Smooth muscle cell (in vitro differentiated cells): ENCODE results near the gene PRR3. TPM values are rescaled to one million over a fixed set of nuclear protein-coding genes. Genes with fewer than 3 reads are reported as not detected.
"Not testable (repeated sequence)": the region's sequence is repeated elsewhere in the genome, so short reads cannot be mapped to it uniquely, and the experiment has no call there.

ENCODE experiments used
- DNase-seq: peaks from one replicate; lab custom pipeline; 2025; ENCODE audit not compliant: unreplicated experiment; lab: John Stamatoyannopoulos, UW
- H2AFZ ChIP-seq: fragments of 200-600 bp; sonication (generic); 2 replicates; pipeline ENCODE4 v1.6.0; 2016; ENCODE audit warnings: antibody characterized with exemption, low read depth, mild to moderate bottlenecking
- H3F3A ChIP-seq: fragments of 200-600 bp; sonication (generic); 2 replicates; pipeline ENCODE4 v1.6.0; 2017; ENCODE audit warnings: antibody characterized with exemption, low read depth
- H3K27ac ChIP-seq: fragments of 200-600 bp; sonication (generic); 2 replicates; pipeline ENCODE4 v1.5.1; 2016; ENCODE audit warnings: low read depth, mild to moderate bottlenecking
- H3K27me3 ChIP-seq: fragments of 200-600 bp; sonication (generic); 2 replicates; pipeline ENCODE4 v1.6.1; 2016; ENCODE audit warnings: low read depth, mild to moderate bottlenecking
- H3K36me3 ChIP-seq: fragments of 200-600 bp; sonication (generic); 2 replicates; pipeline ENCODE4 v1.5.1; 2016; ENCODE audit warnings: low read depth
- H3K4me1 ChIP-seq: fragments of 200-600 bp; sonication (generic); 2 replicates; pipeline ENCODE4 v1.5.1; 2016; ENCODE audit warnings: low read depth
- H3K4me2 ChIP-seq: fragments of 200-600 bp; sonication (generic); 2 replicates; pipeline ENCODE4 v1.6.0; 2016; ENCODE audit warnings: mild to moderate bottlenecking
- H3K4me3 ChIP-seq: fragments of 200-600 bp; sonication (generic); 2 replicates; pipeline ENCODE4 v1.5.1; 2016; ENCODE audit warnings: mild to moderate bottlenecking
- H3K79me2 ChIP-seq: fragments of 200-600 bp; sonication (generic); 2 replicates; pipeline ENCODE4 v1.6.0; 2016; ENCODE audit warnings: low read depth, mild to moderate bottlenecking
- H3K9ac ChIP-seq: fragments of 200-600 bp; sonication (generic); 2 replicates; pipeline ENCODE4 v1.6.0; 2016; ENCODE audit warnings: low read depth
- H3K9me3 ChIP-seq: fragments of 200-600 bp; sonication (generic); replicated peaks from 2 replicates; pipeline ENCODE4 v1.5.1; 2016; ENCODE audit warnings: low read depth
- H4K20me1 ChIP-seq: fragments of 200-600 bp; sonication (generic); 2 replicates; pipeline ENCODE4 v1.6.0; 2016; ENCODE audit warnings: low read depth
- WGBS: methylation state at CpG from one replicate; pipeline ENCODE4 v1.1.7; 2016; ENCODE audit warnings: low lambda C conversion rate; 5-methylcytosine and 5-hydroxymethylcytosine counted together
- polyA plus RNA-seq: library from polyadenylated mRNA; unstranded; fragments of >200 nt; fragmentation: Nextera tagmentation; extraction: Ambion mirVana; gene quantifications from 2 replicates; pipeline ENCODE4 v1.2.1, GENCODE V29; 2016
- total RNA-seq: library from RNA; depleted of rRNA; stranded (reverse); fragments of >200 nt; gene quantifications from 2 replicates; pipeline ENCODE4 v1.2.3, GENCODE V29; 2014
- TF ChIP-seq, protein P1 (sequence below): fragments of 200-600 bp; sonication (generic); IDR thresholded peaks from 2 replicates; pipeline ENCODE4 v1.5.1; 2017; ENCODE audit warnings: borderline replicate concordance, mild to moderate bottlenecking, antibody characterized with exemption; ENCODE audit not compliant: insufficient read depth, poor library complexity, severe bottlenecking

The PRR3 gene
- total and polyA plus RNA-seq, 2 experiments from 2014 or later: 13.1 to 29.4 TPM

- not testable (repeated sequence) for H3K9me3 ChIP-seq, H3K4me2 ChIP-seq, DNase-seq, H3K36me3 ChIP-seq, H3F3A ChIP-seq, H3K4me1 ChIP-seq, H4K20me1 ChIP-seq, H3K9ac ChIP-seq, H3K27me3 ChIP-seq, H3K79me2 ChIP-seq, H2AFZ ChIP-seq, H3K4me3 ChIP-seq
- peak overlapping the region; percentile 6 for H3K27ac ChIP-seq
- 83% methylated on average over 5 of the region's 5 CpGs for WGBS
Measured at GRCh38 chr6:30521952-30522351, 35.1 kb upstream of the PRR3 start.

GRCh38 chr6:30526444-30526843 is 30.7 kb upstream of the PRR3 start:
- H3K27me3 ChIP-seq, H3K79me2 ChIP-seq, H3K9me3 ChIP-seq, H4K20me1 ChIP-seq, H3K4me3 ChIP-seq, H3K4me2 ChIP-seq, H3K27ac ChIP-seq, H3K36me3 ChIP-seq, H3K4me1 ChIP-seq, DNase-seq, H3K9ac ChIP-seq, H2AFZ ChIP-seq, H3F3A ChIP-seq: not testable (repeated sequence)
- 92% methylated on average over 3 of the region's 3 CpGs for WGBS

DNA sequence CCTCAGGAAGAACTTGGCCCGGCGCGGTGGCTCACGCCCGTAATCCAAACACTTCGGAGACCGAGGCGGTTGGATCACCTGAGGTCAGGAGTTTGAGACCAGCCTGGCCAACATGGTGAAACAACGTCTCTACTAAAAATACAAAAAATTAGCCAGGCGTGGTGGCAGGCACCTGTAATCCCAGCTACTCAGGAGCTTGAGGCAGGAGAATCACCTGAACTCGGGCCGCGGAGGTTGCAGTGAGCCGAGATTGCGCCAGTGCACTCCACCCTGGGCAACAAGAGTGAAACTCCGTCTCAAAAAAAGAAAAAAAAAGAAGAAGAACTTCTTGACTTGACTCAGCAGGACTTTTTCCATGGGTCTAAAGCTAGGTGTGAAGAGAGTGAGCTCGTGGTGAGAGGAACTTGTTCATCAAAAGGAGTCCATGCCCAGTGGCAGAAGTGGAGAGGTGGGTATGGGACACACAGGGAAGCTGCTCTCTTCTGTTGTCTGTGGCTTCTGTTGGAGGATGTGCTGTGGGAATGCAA is 27.7 kb upstream of the PRR3 start:
- not testable (repeated sequence) for H2AFZ ChIP-seq, H3F3A ChIP-seq, H3K79me2 ChIP-seq, H3K9me3 ChIP-seq, H4K20me1 ChIP-seq, H3K4me2 ChIP-seq, H3K4me3 ChIP-seq, H3K36me3 ChIP-seq, H3K4me1 ChIP-seq, H3K27me3 ChIP-seq, H3K27ac ChIP-seq, H3K9ac ChIP-seq, DNase-seq
- WGBS: 90% methylated on average over 17 of the region's 17 CpGs

GRCh38 chr6:30530014-30530413 is 27.1 kb upstream of the PRR3 start:
- Histone ChIP-seq H3K9ac (no peak overlapping the region), H3K27ac (no peak overlapping the region)
- WGBS: 80% methylated on average over 2 of the region's 2 CpGs

GRCh38 chr6:30533460-30534294 is 23.4 kb upstream of the PRR3 start:
- H3K36me3 ChIP-seq: no peaks in the 10 kb centered on the region

More at GRCh38 chr6:30530014-30530413, 27.1 kb upstream of the PRR3 start:
- Histone ChIP-seq H3K27me3 (no peaks in the 10 kb centered on the region), H3K9me3 (no peaks in the 10 kb centered on the region), H4K20me1 (no peaks in the 10 kb centered on the region), H3K4me1 (no peaks in the 10 kb centered on the region), H3K36me3 (no peaks in the 10 kb centered on the region), H3F3A (no peaks in the 10 kb centered on the region), H2AFZ (no peak overlapping the region), H3K4me2 (no peak overlapping the region), H3K4me3 (no peak overlapping the region), H3K79me2 (no peaks in the 10 kb centered on the region)
- no peak for DNase-seq
- TF ChIP-seq, protein P1, sequence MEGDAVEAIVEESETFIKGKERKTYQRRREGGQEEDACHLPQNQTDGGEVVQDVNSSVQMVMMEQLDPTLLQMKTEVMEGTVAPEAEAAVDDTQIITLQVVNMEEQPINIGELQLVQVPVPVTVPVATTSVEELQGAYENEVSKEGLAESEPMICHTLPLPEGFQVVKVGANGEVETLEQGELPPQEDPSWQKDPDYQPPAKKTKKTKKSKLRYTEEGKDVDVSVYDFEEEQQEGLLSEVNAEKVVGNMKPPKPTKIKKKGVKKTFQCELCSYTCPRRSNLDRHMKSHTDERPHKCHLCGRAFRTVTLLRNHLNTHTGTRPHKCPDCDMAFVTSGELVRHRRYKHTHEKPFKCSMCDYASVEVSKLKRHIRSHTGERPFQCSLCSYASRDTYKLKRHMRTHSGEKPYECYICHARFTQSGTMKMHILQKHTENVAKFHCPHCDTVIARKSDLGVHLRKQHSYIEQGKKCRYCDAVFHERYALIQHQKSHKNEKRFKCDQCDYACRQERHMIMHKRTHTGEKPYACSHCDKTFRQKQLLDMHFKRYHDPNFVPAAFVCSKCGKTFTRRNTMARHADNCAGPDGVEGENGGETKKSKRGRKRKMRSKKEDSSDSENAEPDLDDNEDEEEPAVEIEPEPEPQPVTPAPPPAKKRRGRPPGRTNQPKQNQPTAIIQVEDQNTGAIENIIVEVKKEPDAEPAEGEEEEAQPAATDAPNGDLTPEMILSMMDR: no peak

More at GRCh38 chr6:30533460-30534294, 23.4 kb upstream of the PRR3 start:
- H3K79me2 ChIP-seq: no peaks in the 10 kb centered on the region
- H3F3A ChIP-seq: no peaks in the 10 kb centered on the region
- no peak overlapping the region for H3K9ac ChIP-seq
- H4K20me1 ChIP-seq: no peaks in the 10 kb centered on the region
- TF ChIP-seq, protein P1: no peak
- no peak overlapping the region for H3K4me2 ChIP-seq
- no peak overlapping the region for H3K27ac ChIP-seq
- WGBS: 83% methylated on average over 15 of the region's 15 CpGs
- H3K4me3 ChIP-seq: no peak overlapping the region
- H3K9me3 ChIP-seq: no peaks in the 10 kb centered on the region
- DNase-seq: no peak
- no peak overlapping the region for H2AFZ ChIP-seq
- no peaks in the 10 kb centered on the region for H3K27me3 ChIP-seq
- H3K4me1 ChIP-seq: no peaks in the 10 kb centered on the region
